H1 (cell line): ENCODE results near the gene KRTAP1-3.

ENCODE experiments used
- ATF3 ChIP-seq: IDR thresholded peaks from 2 replicates; pipeline ENCODE4 v1.6.1; 2011; ENCODE audit warnings: low read depth, mild to moderate bottlenecking, low read length; ENCODE audit not compliant: insufficient read depth
- BACH1 ChIP-seq: IDR thresholded peaks from 2 replicates; pipeline ENCODE4 v1.6.1; 2012; ENCODE audit warnings: low read length, improper control_type of control experiment
- CHD2 ChIP-seq: IDR thresholded peaks from 2 replicates; pipeline ENCODE4 v1.6.1; 2012; ENCODE audit warnings: low read length, improper control_type of control experiment
- CREB1 ChIP-seq: IDR thresholded peaks from 2 replicates; pipeline ENCODE4 v1.6.1; 2012; ENCODE audit warnings: inconsistent platforms
- EP300 ChIP-seq, 2 experiments: IDR thresholded peaks; 1 replicate in 1 of 2; 2 replicates in 1 of 2; pipeline ENCODE4 v1.6.1; 2011 to 2012; ENCODE audit warnings: low read depth in 2 of 2, low read length in 2 of 2, mild to moderate bottlenecking in 2 of 2, borderline replicate concordance in 1 of 2, inconsistent platforms in 1 of 2, moderate library complexity in 1 of 2
- EZH2 ChIP-seq: fragments of 200-600 bp; sonication (generic); IDR thresholded peaks from 2 replicates; pipeline ENCODE4 v1.7.1; 2012; ENCODE audit warnings: low read depth, mild to moderate bottlenecking, moderate library complexity, low read length, inconsistent platforms; ENCODE audit not compliant: severe bottlenecking
- NANOG ChIP-seq: IDR thresholded peaks from 2 replicates; pipeline ENCODE4 v1.6.1; 2011; ENCODE audit warnings: low read length, low read depth, mild to moderate bottlenecking, inconsistent platforms; ENCODE audit not compliant: insufficient read depth, poor library complexity, severe bottlenecking
- TAF7 ChIP-seq: optimal IDR thresholded peaks from 2 replicates; pipeline ENCODE3; 2011; ENCODE audit warnings: low read depth, mild to moderate bottlenecking, inconsistent platforms, low read length, moderate library complexity, borderline replicate concordance
- TBP ChIP-seq: IDR thresholded peaks from 2 replicates; pipeline ENCODE4 v1.6.1; 2011; ENCODE audit warnings: low read depth, low read length, improper control_type of control experiment
- TF ChIP-seq, protein P1 (sequence below), 3 experiments: IDR thresholded peaks; 1 replicate in 2 of 3; 2 replicates in 1 of 3; pipeline versions ENCODE4 v1.5.1 to v1.6.1; 2011; ENCODE audit warnings: low read length in 3 of 3, mild to moderate bottlenecking in 3 of 3, inconsistent platforms in 2 of 3, low read depth in 1 of 3, moderate library complexity in 1 of 3; ENCODE audit not compliant: insufficient read depth in 1 of 3; ENCODE audit errors: control extremely low read depth in 1 of 3
- TF ChIP-seq, protein P2 (sequence below): IDR thresholded peaks from 2 replicates; pipeline ENCODE4 v1.6.1; 2012; ENCODE audit warnings: inconsistent platforms

- TF ChIP-seq, protein P1, sequence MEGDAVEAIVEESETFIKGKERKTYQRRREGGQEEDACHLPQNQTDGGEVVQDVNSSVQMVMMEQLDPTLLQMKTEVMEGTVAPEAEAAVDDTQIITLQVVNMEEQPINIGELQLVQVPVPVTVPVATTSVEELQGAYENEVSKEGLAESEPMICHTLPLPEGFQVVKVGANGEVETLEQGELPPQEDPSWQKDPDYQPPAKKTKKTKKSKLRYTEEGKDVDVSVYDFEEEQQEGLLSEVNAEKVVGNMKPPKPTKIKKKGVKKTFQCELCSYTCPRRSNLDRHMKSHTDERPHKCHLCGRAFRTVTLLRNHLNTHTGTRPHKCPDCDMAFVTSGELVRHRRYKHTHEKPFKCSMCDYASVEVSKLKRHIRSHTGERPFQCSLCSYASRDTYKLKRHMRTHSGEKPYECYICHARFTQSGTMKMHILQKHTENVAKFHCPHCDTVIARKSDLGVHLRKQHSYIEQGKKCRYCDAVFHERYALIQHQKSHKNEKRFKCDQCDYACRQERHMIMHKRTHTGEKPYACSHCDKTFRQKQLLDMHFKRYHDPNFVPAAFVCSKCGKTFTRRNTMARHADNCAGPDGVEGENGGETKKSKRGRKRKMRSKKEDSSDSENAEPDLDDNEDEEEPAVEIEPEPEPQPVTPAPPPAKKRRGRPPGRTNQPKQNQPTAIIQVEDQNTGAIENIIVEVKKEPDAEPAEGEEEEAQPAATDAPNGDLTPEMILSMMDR (IDR thresholded peaks at IDR 0.05; ENCODE audit: control extremely low read depth in 1 of 3, insufficient read depth in 1 of 3, low read depth in 1 of 3, low read length in 3 of 3), result no peak
- no peak for TF ChIP-seq NANOG
- TF ChIP-seq TAF7, result no peak
- no peak for TF ChIP-seq ATF3
- no peak for TF ChIP-seq EZH2
- TF ChIP-seq TBP, result no peak
- TF ChIP-seq, protein P2, sequence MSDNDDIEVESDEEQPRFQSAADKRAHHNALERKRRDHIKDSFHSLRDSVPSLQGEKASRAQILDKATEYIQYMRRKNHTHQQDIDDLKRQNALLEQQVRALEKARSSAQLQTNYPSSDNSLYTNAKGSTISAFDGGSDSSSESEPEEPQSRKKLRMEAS, result no peak
- TF ChIP-seq BACH1, result no peak
- no peak for TF ChIP-seq CHD2
- TF ChIP-seq CREB1, result no peak
- TF ChIP-seq EP300 (IDR thresholded peaks at IDR 0.05; ENCODE audit: borderline replicate concordance in 1 of 2, low read depth in 2 of 2, low read length in 2 of 2), result no peak
Measured at GRCh38 chr17:41065829-41066624, 31.4 kb upstream of the KRTAP1-3 start, which contains the start of gene KRTAP2-4.
